ENCODE data around the gene CCDC107. TPM values are rescaled to one million over a fixed set of nuclear protein-coding genes. Genes with fewer than 3 reads are reported as not detected.

Gene CCDC107
- total and polyA plus RNA-seq, 9 of the 15 experiments (the other 6 are each of a cell fraction or from before 2014, with no cell fraction given): 0.35 to 11.3 (median 6.9) TPM; not detected in 1

- no peak for TF ChIP-seq GABPA (tag; conservative IDR thresholded peaks at IDR 0.05; ENCODE audit: low read depth)
- no peak for TF ChIP-seq TOE1 (IDR thresholded peaks at IDR 0.05; ENCODE audit: borderline replicate concordance)
- TF ChIP-seq TOE1 (CRISPR knock-in tag; IDR thresholded peaks at IDR 0.05; ENCODE audit: borderline replicate concordance, low read depth): no peak
These were observed 30.5 kb upstream of the CCDC107 start (continued) for GRCh38 chr9:35627575-35627974.

- Histone ChIP-seq H3K9ac (ENCODE audit: insufficient read depth in 1 of 2, low read depth in 2 of 2, low read length in 2 of 2) (no peak overlapping the region), H3K36me3 (ENCODE audit: control insufficient read depth, insufficient read depth, low read length) (no peaks in the 10 kb centered on the region), H3K9me1 (ENCODE audit: control insufficient read depth, insufficient read depth, low read length) (no peaks in the 10 kb centered on the region), H3K9me3 (replicated peaks; ENCODE audit: control insufficient read depth, insufficient read depth, low read depth, low read length) (no peaks in the 10 kb centered on the region), H3K27ac (ENCODE audit: extremely low read depth, low read depth, low read length) (no peak overlapping the region), H3K27me3 (ENCODE audit: control insufficient read depth in 2 of 2, insufficient read depth in 2 of 2, low read length in 2 of 2) (no peaks in the 10 kb centered on the region), H4K20me1 (replicated peaks; ENCODE audit: control insufficient read depth, insufficient read depth, low read length) (no peaks in the 10 kb centered on the region), H2AFZ (ENCODE audit: low read depth, low read length) (no peak overlapping the region), H3K79me2 (ENCODE audit: control insufficient read depth, insufficient read depth, low read length) (no peaks in the 10 kb centered on the region), H3K4me3 (no peak overlapping the region), H3K4me1 (replicated peaks in 1 of 2; ENCODE audit: control insufficient read depth in 2 of 2, insufficient read depth in 2 of 2, low read length in 2 of 2) (no peaks in the 10 kb centered on the region; a peak in 4 of 5 replicates), H3K4me2 (ENCODE audit: insufficient read depth, low read length) (no peak overlapping the region)
- ChIA-PET POLR2A (interaction anchor here (0.7 to 1.4 kb wide), 2 partner anchors 13 to 37 kb away, joined by 3 read pairs; no protein-coding TSS in a partner anchor), CTCF (ENCODE audit: low intra/inter-chr PET ratio) (no interaction called here)
- no TSS peak for BruUV-seq (replicated peaks)
- ATAC-seq (no peak), DNase-seq (ENCODE audit: extremely low read depth in 1 of 4, low spot score in 3 of 4) (no peak), FAIRE-seq (no peak)
- in situ Hi-C loops (cut with MboI): no loop called here
- TF ChIP-seq HDAC1 (IDR thresholded peaks at IDR 0.05): no peak
- TF ChIP-seq ZNF696 (CRISPR knock-in tag; conservative IDR thresholded peaks at IDR 0.05): no peak
- no peak for TF ChIP-seq MAFG (tag; conservative IDR thresholded peaks at IDR 0.05)
- TF ChIP-seq FOXM1 (IDR thresholded peaks at IDR 0.05; ENCODE audit: low read depth): no peak
- TF ChIP-seq FOXM1 (CRISPR knock-in tag; IDR thresholded peaks at IDR 0.05; ENCODE audit: low read depth): no peak
- no peak for TF ChIP-seq NFE2L1 (tag; IDR thresholded peaks at IDR 0.05; ENCODE audit: borderline replicate concordance, low read depth)
- no peak for TF ChIP-seq KLF6 (CRISPR knock-in tag; IDR thresholded peaks at IDR 0.05; ENCODE audit: borderline replicate concordance)
- no peak for TF ChIP-seq TFAM (CRISPR knock-in tag; conservative IDR thresholded peaks at IDR 0.05)
- TF ChIP-seq ZNF57 (CRISPR knock-in tag; IDR thresholded peaks at IDR 0.05): no peak
- no peak for TF ChIP-seq TARDBP (IDR thresholded peaks at IDR 0.05)
- TF ChIP-seq MEF2A (IDR thresholded peaks at IDR 0.05; ENCODE audit: control insufficient read depth, low read depth, low read length): no peak
- no peak for TF ChIP-seq BMI1 (IDR thresholded peaks at IDR 0.05; ENCODE audit: low read length)
- TF ChIP-seq RB1 (IDR thresholded peaks at IDR 0.05; ENCODE audit: low read depth): no peak
- 67% methylated on average over 5 of the region's 6 CpGs for WGBS (ENCODE audit: insufficient coverage, low coverage, missing lambda C conversion rate)
- intact Hi-C loops (cut with micrococcal nuclease): no loop called here
These were observed 29.6 kb upstream of the CCDC107 start for GRCh38 chr9:35628389-35628991.

All from K562 (cell line).